K562 (cell line): ENCODE data around the gene FGF21. TPM values are rescaled to one million over a fixed set of nuclear protein-coding genes. Genes with fewer than 3 reads are reported as not detected.

Experiments
- E2F4 ChIP-seq: sonication (generic); formaldehyde crosslinking; IDR thresholded peaks from 2 replicates; pipeline ENCODE4 v1.8.0; 2022; ENCODE audit warnings: mild to moderate bottlenecking, low read depth, missing genetic modification reagents
- GABPA ChIP-seq: fragments of 200-800 bp; sonication (Bioruptor generic); conservative IDR thresholded peaks from 2 replicates; pipeline ENCODE4 v1.6.1; 2016; ENCODE audit warnings: low read depth, missing genetic modification characterization, missing compliant biosample characterization
- HDAC3 ChIP-seq: fragments of 450-650 bp; IDR thresholded peaks from 2 replicates; pipeline ENCODE4 v1.6.1; 2018; ENCODE audit warnings: borderline replicate concordance, mild to moderate bottlenecking, moderate library complexity; ENCODE audit not compliant: partially characterized antibody
- HNRNPK ChIP-seq: fragments of 200-400 bp; formaldehyde crosslinking; IDR thresholded peaks from one replicate; pipeline ENCODE4 v1.6.1; 2018; ENCODE audit warnings: mild to moderate bottlenecking, low read depth, low read length; ENCODE audit not compliant: poor library complexity, severe bottlenecking
- JUN ChIP-seq, 2 experiments: sonication (generic) in 1 of 2; formaldehyde crosslinking in 1 of 2; IDR thresholded peaks; 2 replicates each; pipeline versions ENCODE4 v1.6.1 to v1.8.0; 2012 to 2022; ENCODE audit warnings: borderline replicate concordance in 2 of 2, mild to moderate bottlenecking in 2 of 2, improper control_type of control experiment in 1 of 2, low read depth in 1 of 2, low read length in 1 of 2, missing genetic modification reagents in 1 of 2
- KHSRP ChIP-seq: fragments of 450-650 bp; IDR thresholded peaks from 2 replicates; pipeline ENCODE4 v1.6.1; 2017
- LEF1 ChIP-seq: fragments of 450-650 bp; IDR thresholded peaks from 2 replicates; pipeline ENCODE4 v1.6.1; 2016; ENCODE audit warnings: mild to moderate bottlenecking
- SNAPC5 ChIP-seq: fragments of 250-450 bp; sonication (Bioruptor Pico); IDR thresholded peaks from 2 replicates; pipeline ENCODE4 v1.8.0; 2021; ENCODE audit warnings: moderate library complexity, mild to moderate bottlenecking, inconsistent platforms
- SPI1 ChIP-seq: IDR thresholded peaks from 2 replicates; pipeline ENCODE4 v1.6.1; 2011; ENCODE audit warnings: low read depth, low read length, control low read depth, borderline replicate concordance
- U2AF2 ChIP-seq: fragments of 200-400 bp; formaldehyde crosslinking; optimal IDR thresholded peaks from 2 replicates; pipeline ENCODE3; 2017; ENCODE audit warnings: low read depth, mild to moderate bottlenecking, low read length
- ZNF324 ChIP-seq: fragments of 250-450 bp; sonication (Bioruptor Pico); IDR thresholded peaks from 2 replicates; pipeline ENCODE4 v1.4.0; 2020; ENCODE audit warnings: mild to moderate bottlenecking
- ZNF518B ChIP-seq: fragments of 250-450 bp; sonication (Bioruptor Pico); IDR thresholded peaks from 2 replicates; pipeline ENCODE4 v1.5.0; 2021; ENCODE audit warnings: mild to moderate bottlenecking, moderate library complexity
- ZSCAN32 ChIP-seq: fragments of 450-650 bp; formaldehyde crosslinking; IDR thresholded peaks from 2 replicates; pipeline ENCODE4 v1.4.0; 2020; ENCODE audit warnings: mild to moderate bottlenecking, moderate library complexity
- polyA plus RNA-seq, 8 experiments: library from polyadenylated mRNA; depleted of rRNA in 4 of 8; stranded (reverse) in 5 of 8; unstranded in 3 of 8; fragments of >200 nt; fragmentation: Nextera tagmentation in 2 of 8; fragmentation: Illumina TruSeq in 1 of 8; extraction: Ambion mirVana in 2 of 8; extraction: Trizol in 1 of 8; gene quantifications; 2 replicates each; pipeline versions ENCODE4 v1.2.1 to v1.2.3, GENCODE V29; 2011 to 2014; ENCODE audit warnings: inconsistent platforms in 1 of 8, missing spikeins in 1 of 8
- total RNA-seq, 7 experiments: library from RNA; depleted of rRNA in 6 of 7; stranded (reverse); fragments of >200 nt in 6 of 7; fragmentation: Illumina TruSeq in 2 of 7; extraction: Trizol in 2 of 7; gene quantifications; 2 replicates each; pipeline versions ENCODE4 v1.2.1 to v1.2.3, GENCODE V29; 2011 to 2021; ENCODE audit warnings: low replicate concordance in 1 of 7
- TF ChIP-seq, protein P1 (sequence below), 2 experiments: fragments of 250-450 bp in 1 of 2; fragments of 450-650 bp in 1 of 2; sonication (Bioruptor Pico) in 1 of 2; IDR thresholded peaks; 2 replicates each; pipeline versions ENCODE4 v1.6.1 to v1.8.0; 2016 to 2021; ENCODE audit warnings: mild to moderate bottlenecking in 2 of 2, moderate library complexity in 2 of 2, missing compliant biosample characterization in 1 of 2, missing genetic modification characterization in 1 of 2
- TF ChIP-seq, protein P2 (sequence below): sonication (generic); formaldehyde crosslinking; IDR thresholded peaks from 2 replicates; pipeline ENCODE4 v1.8.1; 2023; ENCODE audit warnings: missing genetic modification reagents, mild to moderate bottlenecking, borderline replicate concordance

The FGF21 gene
- total and polyA plus RNA-seq, 9 of the 15 experiments (the other 6 are each of a cell fraction or from before 2014, with no cell fraction given), result 0.04 to 0.77 (median 0.09) TPM; not detected in 6

DNA sequence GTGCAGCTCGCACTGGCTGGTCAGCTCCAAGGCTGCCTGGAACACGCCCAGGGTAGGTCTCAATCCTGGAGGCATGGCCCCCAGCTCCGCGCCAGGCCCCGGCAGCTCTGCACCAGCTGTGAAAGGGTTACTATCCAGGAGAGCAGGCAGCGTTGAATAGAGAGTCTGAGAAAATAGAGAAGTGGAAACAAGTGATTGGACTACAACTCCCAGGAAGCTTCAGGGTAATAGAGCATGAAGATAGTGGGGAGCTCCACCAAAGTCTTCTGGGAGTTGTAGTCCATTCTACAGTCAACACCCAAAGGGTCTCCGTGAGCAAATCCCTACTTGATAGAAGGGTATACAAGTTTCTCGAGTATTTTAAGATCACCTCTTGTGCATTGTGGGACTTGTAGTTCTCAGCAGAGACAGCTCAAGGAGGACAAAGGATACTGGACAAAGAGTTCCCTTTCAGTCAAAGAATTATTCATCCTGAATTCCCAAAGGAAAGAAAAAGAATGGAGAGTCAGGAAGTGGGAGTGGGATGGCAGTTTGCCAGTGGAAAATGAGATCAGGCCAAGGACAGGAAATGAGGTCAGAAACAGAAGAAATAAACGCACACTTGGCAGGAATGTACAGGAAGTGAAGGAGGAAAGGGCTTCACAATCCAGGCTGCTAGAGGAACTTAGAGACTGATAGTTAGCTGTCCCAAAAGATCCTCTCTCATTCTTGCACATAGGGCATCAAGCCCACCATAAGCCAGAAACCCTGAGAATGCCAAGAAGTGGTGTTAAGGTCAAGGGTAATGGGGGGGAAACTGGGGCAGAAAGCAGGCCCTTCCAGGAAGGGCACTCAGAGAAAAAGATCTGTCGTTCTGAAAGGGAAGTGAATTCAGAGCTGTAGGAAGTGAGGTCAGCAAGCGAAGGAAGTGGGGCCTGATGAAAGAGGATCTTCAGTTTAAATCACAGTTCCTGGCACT lies 30.2 kb upstream of the FGF21 start (continued):
- TF ChIP-seq ZNF518B (no peak), E2F4 (no peak), ZNF324 (no peak), LEF1 (no peak), GABPA (peak; percentile 93), HDAC3 (no peak), SNAPC5 (CRISPR knock-in tag) (no peak), SPI1 (peak; percentile 90), JUN (IDR thresholded peaks at IDR 0.05; ENCODE audit: borderline replicate concordance, low read depth, low read length) (no peak), JUN (CRISPR knock-in tag; IDR thresholded peaks at IDR 0.05; ENCODE audit: borderline replicate concordance) (no peak), ZSCAN32 (CRISPR knock-in tag) (no peak), U2AF2 (no peak), KHSRP (no peak), HNRNPK (no peak)
- TF ChIP-seq, protein P1, sequence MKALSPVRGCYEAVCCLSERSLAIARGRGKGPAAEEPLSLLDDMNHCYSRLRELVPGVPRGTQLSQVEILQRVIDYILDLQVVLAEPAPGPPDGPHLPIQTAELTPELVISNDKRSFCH (CRISPR knock-in tag; IDR thresholded peaks at IDR 0.05), result no peak
- TF ChIP-seq, protein P1 (tag; IDR thresholded peaks at IDR 0.05), result no peak
- TF ChIP-seq, protein P2, sequence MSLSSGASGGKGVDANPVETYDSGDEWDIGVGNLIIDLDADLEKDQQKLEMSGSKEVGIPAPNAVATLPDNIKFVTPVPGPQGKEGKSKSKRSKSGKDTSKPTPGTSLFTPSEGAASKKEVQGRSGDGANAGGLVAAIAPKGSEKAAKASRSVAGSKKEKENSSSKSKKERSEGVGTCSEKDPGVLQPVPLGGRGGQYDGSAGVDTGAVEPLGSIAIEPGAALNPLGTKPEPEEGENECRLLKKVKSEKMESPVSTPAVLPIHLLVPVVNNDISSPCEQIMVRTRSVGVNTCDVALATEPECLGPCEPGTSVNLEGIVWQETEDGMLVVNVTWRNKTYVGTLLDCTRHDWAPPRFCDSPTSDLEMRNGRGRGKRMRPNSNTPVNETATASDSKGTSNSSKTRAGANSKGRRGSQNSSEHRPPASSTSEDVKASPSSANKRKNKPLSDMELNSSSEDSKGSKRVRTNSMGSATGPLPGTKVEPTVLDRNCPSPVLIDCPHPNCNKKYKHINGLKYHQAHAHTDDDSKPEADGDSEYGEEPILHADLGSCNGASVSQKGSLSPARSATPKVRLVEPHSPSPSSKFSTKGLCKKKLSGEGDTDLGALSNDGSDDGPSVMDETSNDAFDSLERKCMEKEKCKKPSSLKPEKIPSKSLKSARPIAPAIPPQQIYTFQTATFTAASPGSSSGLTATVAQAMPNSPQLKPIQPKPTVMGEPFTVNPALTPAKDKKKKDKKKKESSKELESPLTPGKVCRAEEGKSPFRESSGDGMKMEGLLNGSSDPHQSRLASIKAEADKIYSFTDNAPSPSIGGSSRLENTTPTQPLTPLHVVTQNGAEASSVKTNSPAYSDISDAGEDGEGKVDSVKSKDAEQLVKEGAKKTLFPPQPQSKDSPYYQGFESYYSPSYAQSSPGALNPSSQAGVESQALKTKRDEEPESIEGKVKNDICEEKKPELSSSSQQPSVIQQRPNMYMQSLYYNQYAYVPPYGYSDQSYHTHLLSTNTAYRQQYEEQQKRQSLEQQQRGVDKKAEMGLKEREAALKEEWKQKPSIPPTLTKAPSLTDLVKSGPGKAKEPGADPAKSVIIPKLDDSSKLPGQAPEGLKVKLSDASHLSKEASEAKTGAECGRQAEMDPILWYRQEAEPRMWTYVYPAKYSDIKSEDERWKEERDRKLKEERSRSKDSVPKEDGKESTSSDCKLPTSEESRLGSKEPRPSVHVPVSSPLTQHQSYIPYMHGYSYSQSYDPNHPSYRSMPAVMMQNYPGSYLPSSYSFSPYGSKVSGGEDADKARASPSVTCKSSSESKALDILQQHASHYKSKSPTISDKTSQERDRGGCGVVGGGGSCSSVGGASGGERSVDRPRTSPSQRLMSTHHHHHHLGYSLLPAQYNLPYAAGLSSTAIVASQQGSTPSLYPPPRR, result no peak
